Pulmonary artery endothelial cell (primary cell): Measurements from ENCODE around the gene TMSB4X. TPM values are rescaled to one million over a fixed set of nuclear protein-coding genes. Genes with fewer than 3 reads are reported as not detected.
"Not testable (repeated sequence)": the region's sequence is repeated elsewhere in the genome, so short reads cannot be mapped to it uniquely, and the experiment has no call there.

ENCODE experiments used
- DNase-seq: peaks from one replicate; pipeline ENCODE4 v3.0.0-alpha.2; 2011; ENCODE audit warnings: low read depth, low spot score
- total RNA-seq: library from RNA; depleted of rRNA; stranded (reverse); fragments of >200 nt; gene quantifications from 2 replicates; pipeline ENCODE4 v1.2.3, GENCODE V29; 2014

Gene TMSB4X
- total RNA-seq, 1 donor from 2014 or later, result 23,950 TPM

- no peak for DNase-seq
These were observed 22.1 kb downstream of the TMSB4X start for GRCh38 chrX:12996934-12997435.

GRCh38 chrX:12997906-12998687 is 23.2 kb downstream of the TMSB4X start:
- no peak for DNase-seq

GRCh38 chrX:12999422-12999821 is 24.5 kb downstream of the TMSB4X start:
- no peak for DNase-seq

GRCh38 chrX:13000301-13000811 is 25.4 kb downstream of the TMSB4X start:
- no peak for DNase-seq

GRCh38 chrX:13001097-13001496 is 26.2 kb downstream of the TMSB4X start:
- DNase-seq, result no peak

- DNase-seq, result no peak
These were observed 27.2 kb downstream of the TMSB4X start for GRCh38 chrX:13001961-13002671.

GRCh38 chrX:13005661-13006473 is 31.0 kb downstream of the TMSB4X start:
- DNase-seq, result no peak

GRCh38 chrX:13007519-13008188 is 32.7 kb downstream of the TMSB4X start:
- no peak for DNase-seq

GRCh38 chrX:13008189-13008533 is 33.3 kb downstream of the TMSB4X start:
- no peak for DNase-seq

GRCh38 chrX:13008851-13009250 is 33.9 kb downstream of the TMSB4X start:
- DNase-seq, result no peak

- DNase-seq, result no peak
These were observed 34.4 kb downstream of the TMSB4X start for GRCh38 chrX:13009273-13009672.

GRCh38 chrX:13009844-13010243 is 34.9 kb downstream of the TMSB4X start:
- DNase-seq, result no peak

GRCh38 chrX:13010546-13010945 is 35.6 kb downstream of the TMSB4X start:
- DNase-seq, result no peak

GRCh38 chrX:13013363-13014110 is 38.6 kb downstream of the TMSB4X start:
- DNase-seq, result no peak

GRCh38 chrX:13014111-13015096 is 39.5 kb downstream of the TMSB4X start:
- no peak for DNase-seq

GRCh38 chrX:13015536-13016236 is 40.8 kb downstream of the TMSB4X start:
- no peak for DNase-seq

GRCh38 chrX:13016731-13017130 is 41.8 kb downstream of the TMSB4X start:
- not testable (repeated sequence) for DNase-seq

- DNase-seq, result no peak
These were observed 48.0 kb downstream of the TMSB4X start for GRCh38 chrX:13022926-13023325.

GRCh38 chrX:13023567-13023966 is 48.7 kb downstream of the TMSB4X start:
- no peak for DNase-seq
